Mesothelial cell of epicardium (in vitro differentiated cells): ENCODE results near the gene CCL13. TPM values are rescaled to one million over a fixed set of nuclear protein-coding genes. Genes with fewer than 3 reads are reported as not detected.

ENCODE experiments used
- DNase-seq, 2 experiments: peaks; one replicate each; pipeline ENCODE4 v3.0.0; 2021; ENCODE audit warnings: low spot score in 2 of 2; ENCODE audit not compliant: unreplicated experiment in 2 of 2
- H3K27ac Mint-ChIP-seq: 2 replicates; pipeline ENCODE4 v1.8.0; 2021; ENCODE audit warnings: mixed read lengths
- H3K27me3 Mint-ChIP-seq: 2 replicates; pipeline ENCODE4 v1.8.0; 2021; ENCODE audit warnings: low read depth, mixed read lengths
- H3K36me3 Mint-ChIP-seq: 2 replicates; pipeline ENCODE4 v1.8.0; 2021; ENCODE audit warnings: mixed read lengths
- H3K4me1 Mint-ChIP-seq: 2 replicates; pipeline ENCODE4 v1.8.0; 2021; ENCODE audit warnings: mixed read lengths
- H3K4me3 Mint-ChIP-seq: 2 replicates; pipeline ENCODE4 v1.8.0; 2021; ENCODE audit warnings: mild to moderate bottlenecking, moderate library complexity, mixed read lengths
- H3K9me3 Mint-ChIP-seq: 2 replicates; pipeline ENCODE4 v1.8.0; 2021; ENCODE audit warnings: mixed read lengths
- CTCF ChIP-seq: fragments of 200-600 bp; sonication (generic); IDR thresholded peaks from one replicate; pipeline ENCODE4 v1.5.0; 2021; ENCODE audit warnings: antibody characterized with exemption; ENCODE audit not compliant: unreplicated experiment
- total RNA-seq: library from RNA; stranded (reverse); gene quantifications from 3 replicates; pipeline ENCODE4 v1.2.1, GENCODE V29; 2021

The CCL13 gene
- total RNA-seq, 1 donor from 2014 or later, result not detected

DNA sequence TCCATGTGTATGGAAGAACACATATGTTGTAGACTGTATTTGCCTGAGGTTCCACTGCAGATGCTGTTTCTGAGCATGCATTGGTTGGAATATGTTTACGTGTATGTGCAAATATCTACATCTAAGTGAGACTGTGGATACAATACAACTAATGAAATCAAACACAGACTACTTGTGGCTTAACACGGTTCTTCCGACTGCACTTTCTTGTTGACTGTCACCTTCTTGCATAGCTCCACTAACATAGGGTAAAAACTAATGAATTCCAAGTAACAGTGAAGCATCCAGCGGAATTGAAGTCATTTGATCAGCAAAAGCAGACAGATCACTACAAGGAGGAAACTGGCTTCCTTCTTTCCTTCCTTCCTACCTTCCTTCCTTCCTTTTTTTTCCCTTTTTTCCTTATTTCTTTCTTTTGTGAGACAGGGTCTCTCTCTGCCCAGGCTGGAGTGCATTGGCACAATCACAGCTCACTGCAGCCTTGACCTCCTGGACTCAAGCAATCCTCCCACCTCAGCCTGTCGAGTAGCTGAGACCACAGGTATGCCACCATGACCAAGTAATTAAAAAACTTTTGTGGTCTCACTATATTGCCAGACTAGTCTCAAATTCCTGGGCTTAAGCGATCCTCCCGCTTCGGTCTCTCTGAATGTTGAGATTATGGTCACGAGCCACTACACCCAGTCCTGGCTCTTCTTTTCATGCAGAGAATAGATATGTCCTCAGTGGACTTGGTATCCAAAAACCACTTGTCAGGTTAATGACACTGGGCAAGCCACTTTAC is 28.7 kb downstream of the CCL13 start:
- Mint-ChIP-seq H3K27ac (no peak overlapping the region), H3K36me3 (no peaks in the 10 kb centered on the region), H3K4me1 (no peaks in the 10 kb centered on the region), H3K27me3 (peaks cover 52% of the 10 kb centered on the region), H3K4me3 (no peak overlapping the region), H3K9me3 (no peaks in the 10 kb centered on the region)
- no peak for DNase-seq
- no peak for TF ChIP-seq CTCF

DNA sequence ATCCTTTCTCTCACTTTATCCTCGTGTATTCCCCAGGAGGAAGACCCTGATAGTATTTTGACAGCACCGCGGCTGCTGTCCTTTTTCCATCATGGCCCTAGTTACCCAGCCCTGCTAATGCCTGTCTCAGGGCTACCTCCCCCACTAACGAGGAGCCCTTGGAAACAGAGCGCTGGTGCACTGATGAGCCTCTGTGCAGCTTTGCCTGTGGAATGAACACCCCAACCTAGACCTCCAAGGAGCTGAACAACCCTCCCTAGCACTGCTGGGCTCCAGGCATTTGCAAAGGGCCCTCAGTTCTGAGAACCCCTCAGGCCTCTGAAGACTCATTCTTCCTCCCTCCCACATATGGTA is 30.0 kb downstream of the CCL13 start:
- H3K9me3 Mint-ChIP-seq, result no peaks in the 10 kb centered on the region
- DNase-seq, result no peak
- no peak overlapping the region for H3K27ac Mint-ChIP-seq
- TF ChIP-seq CTCF, result no peak
- peaks cover 52% of the 10 kb centered on the region for H3K27me3 Mint-ChIP-seq
- H3K4me1 Mint-ChIP-seq, result no peaks in the 10 kb centered on the region
- no peaks in the 10 kb centered on the region for H3K36me3 Mint-ChIP-seq
- no peak overlapping the region for H3K4me3 Mint-ChIP-seq

- Mint-ChIP-seq H3K36me3 (no peaks in the 10 kb centered on the region), H3K9me3 (no peaks in the 10 kb centered on the region), H3K4me1 (no peaks in the 10 kb centered on the region), H3K27ac (no peak overlapping the region), H3K4me3 (no peak overlapping the region), H3K27me3 (peaks cover 52% of the 10 kb centered on the region)
- TF ChIP-seq CTCF, result no peak
- no peak for DNase-seq
Observed at GRCh38 chr17:34386697-34387550, 30.6 kb downstream of the CCL13 start.

DNA sequence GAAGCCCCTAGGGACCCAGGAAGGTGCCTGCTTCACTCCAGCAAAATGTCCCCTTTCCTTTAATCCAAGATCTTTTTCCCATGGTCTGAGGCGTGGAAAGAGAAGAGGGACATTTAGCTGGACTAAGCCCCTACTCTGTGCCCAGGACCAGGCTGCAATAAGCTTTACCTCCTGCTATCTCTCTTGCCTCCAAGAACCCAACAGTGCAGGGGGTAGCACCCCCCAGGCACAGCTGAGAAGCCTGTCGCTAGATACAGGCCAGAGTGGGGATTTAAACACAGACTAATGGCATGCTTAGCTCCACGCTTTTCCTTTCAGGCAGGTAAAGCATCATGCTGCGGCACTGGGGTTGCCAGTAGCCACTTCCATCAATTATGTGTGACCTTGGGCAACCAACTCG is 31.3 kb downstream of the CCL13 start:
- Mint-ChIP-seq H3K27ac (no peak overlapping the region), H3K4me3 (no peak overlapping the region), H3K9me3 (no peaks in the 10 kb centered on the region), H3K27me3 (peaks cover 52% of the 10 kb centered on the region), H3K36me3 (no peaks in the 10 kb centered on the region), H3K4me1 (no peaks in the 10 kb centered on the region)
- TF ChIP-seq CTCF, result no peak
- DNase-seq, result no peak

- H3K36me3 Mint-ChIP-seq, result no peaks in the 10 kb centered on the region
- no peak overlapping the region for H3K4me3 Mint-ChIP-seq
- no peak for DNase-seq
- peaks cover 43% of the 10 kb centered on the region for H3K27me3 Mint-ChIP-seq
- H3K4me1 Mint-ChIP-seq, result no peaks in the 10 kb centered on the region
- TF ChIP-seq CTCF, result no peak
- H3K27ac Mint-ChIP-seq, result no peak overlapping the region
- H3K9me3 Mint-ChIP-seq, result no peaks in the 10 kb centered on the region
Observed at GRCh38 chr17:34389126-34389750, 33.0 kb downstream of the CCL13 start.
